Activated CD4-positive, CD25-positive, alpha-beta regulatory T cell treated with anti-CD3 and anti-CD28 coated beads, Interleukin-2, amount 50 U/mL, for 24 hours (primary cell): ENCODE measurements around the gene AOX1.
"Not testable (repeated sequence)": the region's sequence is repeated elsewhere in the genome, so short reads cannot be mapped to it uniquely, and the experiment has no call there.

Experiments
- ATAC-seq, 2 donors: fragments of 150-1000 bp; cut with Tn5 transposase; one replicate each; pipeline ENCODE4 v1.10.0; 2021; ENCODE audit warnings: mild to moderate bottlenecking in 1 of 2, moderate library complexity in 1 of 2

AOX1 gene

GRCh38 chr2:200670313-200670712 lies 84.5 kb downstream of the AOX1 start:
- no peak for ATAC-seq

DNA sequence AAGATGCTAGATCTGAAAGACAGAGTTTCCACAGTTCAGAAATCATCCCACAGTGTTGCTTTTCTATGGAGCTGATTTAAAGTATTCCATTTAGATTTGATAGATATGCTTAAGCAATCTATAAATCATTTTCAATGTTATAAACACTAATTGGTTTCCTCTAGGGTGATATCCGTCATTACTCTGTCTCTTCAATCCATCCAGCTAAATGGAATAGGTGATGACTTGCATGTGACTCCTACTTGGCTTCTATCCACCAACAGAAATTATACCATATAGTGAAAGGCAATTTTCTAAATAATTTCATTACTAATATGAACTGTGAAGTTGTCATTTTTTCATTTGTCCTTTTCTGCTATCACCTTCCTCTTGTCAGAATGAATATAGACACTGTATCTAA lies 84.9 kb downstream of the AOX1 start:
- ATAC-seq, result no peak

GRCh38 chr2:200673191-200673590 lies 87.4 kb downstream of the AOX1 start:
- no peak for ATAC-seq

GRCh38 chr2:200674837-200675236 lies 89.0 kb downstream of the AOX1 start:
- no peak for ATAC-seq

- ATAC-seq, result no peak
These were observed 91.4 kb downstream of the AOX1 start for GRCh38 chr2:200677171-200677570.

GRCh38 chr2:200677721-200678532 lies 92.1 kb downstream of the AOX1 start:
- no peak for ATAC-seq

GRCh38 chr2:200679127-200679526 lies 93.3 kb downstream of the AOX1 start:
- ATAC-seq, result no peak

GRCh38 chr2:200679535-200679934 lies 93.7 kb downstream of the AOX1 start:
- ATAC-seq, result no peak

DNA sequence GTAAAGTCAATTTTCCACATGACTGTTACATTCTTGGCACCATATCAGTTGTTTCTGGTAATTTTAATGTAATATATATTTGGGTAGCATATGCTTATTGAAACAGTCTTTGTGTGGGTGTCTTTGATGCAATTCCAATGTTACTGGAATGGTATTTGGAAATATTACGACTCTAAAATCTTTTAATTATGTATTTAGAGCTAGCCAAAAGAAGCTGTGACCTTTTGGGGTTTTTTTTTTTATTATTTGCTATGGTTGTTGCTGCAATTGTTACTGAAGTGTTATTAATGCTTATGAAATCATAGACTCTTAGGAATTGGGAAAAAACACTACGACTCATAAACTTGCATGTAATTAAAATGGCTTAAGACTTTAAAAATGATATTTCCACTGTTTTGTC lies 95.9 kb downstream of the AOX1 start:
- no peak for ATAC-seq

DNA sequence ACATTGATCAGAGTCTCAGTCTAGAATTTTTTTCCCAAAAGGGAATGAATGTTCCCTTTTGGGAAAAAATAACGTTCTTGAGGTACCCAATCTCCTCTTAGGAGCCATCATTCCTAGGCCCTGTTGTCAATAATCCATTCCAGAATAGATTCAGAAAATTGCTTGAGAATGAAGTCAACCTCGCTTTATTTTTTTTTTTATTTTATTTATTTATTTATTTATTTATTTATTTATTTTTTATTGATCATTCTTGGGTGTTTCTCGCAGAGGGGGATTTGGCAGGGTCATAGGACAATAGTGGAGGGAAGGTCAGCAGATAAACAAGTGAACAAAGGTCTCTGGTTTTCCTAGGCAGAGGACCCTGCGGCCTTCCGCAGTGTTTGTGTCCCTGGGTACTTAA lies 96.6 kb downstream of the AOX1 start:
- not testable (repeated sequence) for ATAC-seq

DNA sequence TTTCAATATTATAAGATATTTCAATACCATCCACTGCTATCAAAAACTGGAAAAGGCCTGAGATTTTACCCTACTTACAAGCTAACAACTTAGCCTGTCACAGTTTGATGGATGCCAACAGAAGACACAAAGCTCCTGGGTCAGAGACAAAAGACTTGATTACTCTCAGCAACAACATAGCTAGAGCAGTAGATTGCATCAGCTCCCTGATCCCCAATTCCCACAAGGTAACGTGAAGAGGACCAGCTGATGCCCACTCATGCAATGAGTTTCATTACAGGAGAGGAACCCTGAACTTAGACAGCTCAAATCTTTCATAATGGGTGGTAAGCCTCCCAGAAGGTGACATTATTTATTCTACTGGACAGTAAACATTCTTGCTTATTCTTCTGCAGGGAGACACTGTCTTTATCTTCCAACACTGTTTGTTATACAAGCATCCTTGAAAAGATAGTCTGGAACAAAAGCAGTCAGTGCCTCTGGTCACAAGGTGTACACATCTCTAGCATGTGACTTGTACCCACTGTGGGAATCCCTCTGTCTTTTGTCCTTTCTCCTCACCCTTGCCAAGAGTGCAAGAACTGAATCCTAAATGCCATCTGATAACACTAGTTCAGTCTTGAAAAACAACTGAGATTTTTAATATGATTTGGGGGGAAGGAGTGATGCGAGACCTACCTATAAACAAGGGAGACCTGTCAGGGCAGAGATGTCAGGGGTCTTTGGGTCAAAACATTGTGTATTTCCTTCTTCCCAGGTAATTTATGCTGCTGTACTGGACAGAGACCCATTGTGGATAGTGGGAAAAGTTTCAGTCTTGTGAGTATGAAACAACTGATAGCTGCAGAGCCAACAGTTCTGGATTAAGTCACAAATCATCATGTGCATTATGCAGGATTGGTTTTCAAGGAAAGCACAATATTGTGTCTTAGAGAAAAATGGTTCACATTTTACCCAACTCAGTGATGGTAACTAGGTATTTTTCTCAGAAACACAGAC lies 102.4 kb downstream of the AOX1 start:
- no peak for ATAC-seq

DNA sequence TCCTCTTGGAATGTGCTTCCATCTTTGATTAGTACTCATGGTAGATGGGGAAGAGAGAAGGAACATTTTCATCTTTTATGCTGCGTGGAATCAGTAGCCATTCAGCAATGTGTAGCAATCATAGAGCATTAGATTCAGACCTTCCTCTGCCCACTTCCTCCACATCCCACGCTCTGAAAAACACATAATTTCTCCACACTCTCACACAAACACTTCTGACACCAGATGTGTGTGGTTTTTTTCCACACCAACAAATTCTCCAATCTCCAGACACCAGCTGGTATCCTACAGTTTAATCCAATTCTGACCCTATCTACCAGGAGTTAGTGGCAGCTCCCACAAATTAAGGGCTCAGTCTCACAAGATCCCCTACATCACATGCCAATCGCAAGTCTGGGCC lies 103.3 kb downstream of the AOX1 start:
- ATAC-seq, result no peak

GRCh38 chr2:200693836-200694470 lies 108.1 kb downstream of the AOX1 start:
- no peak for ATAC-seq

DNA sequence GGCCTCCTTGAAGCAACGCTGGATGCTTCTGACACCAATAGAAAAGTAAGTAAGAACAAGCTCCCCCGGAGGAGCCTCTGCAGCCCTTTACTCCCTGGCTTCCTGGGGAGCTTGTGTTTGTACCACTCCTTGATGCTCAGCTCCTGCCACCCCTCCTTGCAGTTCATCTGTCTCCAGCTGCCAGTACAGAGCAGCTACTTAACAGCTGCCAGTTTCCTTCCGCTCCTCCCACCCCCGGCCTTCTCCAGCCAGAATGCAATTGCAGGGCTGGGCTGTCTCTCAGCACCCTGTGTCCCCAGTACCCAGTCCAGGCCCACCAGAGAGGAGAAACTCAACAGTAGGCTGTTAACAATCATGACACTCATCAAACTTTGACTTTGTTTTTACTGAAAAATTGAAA lies 109.4 kb downstream of the AOX1 start:
- no peak for ATAC-seq

- ATAC-seq, result no peak
These were observed 109.8 kb downstream of the AOX1 start for GRCh38 chr2:200695601-200696000.

GRCh38 chr2:200698217-200698616 lies 112.4 kb downstream of the AOX1 start:
- no peak for ATAC-seq

GRCh38 chr2:200699310-200699709 lies 113.5 kb downstream of the AOX1 start:
- no peak for ATAC-seq

DNA sequence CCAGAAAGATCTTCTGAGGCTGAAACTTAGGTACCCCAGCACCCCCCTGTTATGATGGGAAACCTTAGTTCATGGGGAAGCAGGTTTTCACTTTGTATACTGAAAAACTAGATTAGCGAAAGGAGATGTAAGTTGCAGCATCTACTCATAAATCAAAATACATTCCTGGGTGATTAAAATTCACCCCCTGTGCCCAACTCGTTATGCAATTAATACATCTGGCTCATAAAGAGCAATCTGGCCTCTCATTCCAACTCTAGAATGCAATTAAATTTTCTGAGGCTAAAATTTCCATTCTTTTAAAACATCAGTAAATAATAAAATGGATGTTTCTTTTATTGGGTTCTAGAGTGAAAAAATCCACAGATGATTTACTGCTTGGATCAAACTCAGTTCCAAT lies 115.0 kb downstream of the AOX1 start:
- ATAC-seq, result no peak

GRCh38 chr2:200702044-200702443 lies 116.2 kb downstream of the AOX1 start:
- no peak for ATAC-seq

DNA sequence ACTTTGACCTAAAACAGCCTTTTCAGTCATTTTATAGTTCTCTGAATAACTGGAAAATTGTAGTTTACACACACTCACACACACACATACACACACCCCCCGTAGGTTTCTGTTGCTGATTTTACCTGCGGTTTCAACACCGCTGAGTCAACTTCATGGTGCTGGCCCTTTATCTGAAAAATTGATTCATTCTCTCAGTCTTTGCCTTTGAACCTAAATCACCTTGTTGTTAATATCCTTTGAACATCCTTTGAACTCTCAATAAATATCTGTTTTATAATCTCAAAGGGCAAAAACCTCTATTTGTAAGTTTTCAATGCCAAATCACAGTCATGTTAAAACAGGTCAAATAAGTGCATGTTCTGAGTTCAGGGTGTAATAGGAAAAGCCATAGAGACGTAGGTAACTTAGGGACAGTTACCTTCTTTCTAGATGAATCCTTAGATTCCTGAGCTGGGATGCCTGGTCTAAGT lies 116.9 kb downstream of the AOX1 start:
- ATAC-seq, result peak; percentile 74 to 80

GRCh38 chr2:200703127-200703925 lies 117.5 kb downstream of the AOX1 start:
- peak; percentile 87 to 89 for ATAC-seq
